GM03348 (cell line): ENCODE results near the gene AHCY.
A peak's percentile ranks its signal among the peaks of the same experiment; 100 is the strongest.
"Not testable (repeated sequence)": the region's sequence is repeated elsewhere in the genome, so short reads cannot be mapped to it uniquely, and the experiment has no call there.

Experiments used
- DNase-seq: peaks from one replicate; pipeline ENCODE4 v3.0.0; 2012; ENCODE audit warnings: low spot score

Gene AHCY

GRCh38 chr20:34322267-34323105 lies 19.3 kb upstream of the AHCY start:
- DNase-seq, result no peak

GRCh38 chr20:34320861-34321260 lies 17.7 kb upstream of the AHCY start:
- no peak for DNase-seq

GRCh38 chr20:34318609-34319443 lies 15.7 kb upstream of the AHCY start:
- no peak for DNase-seq

- peak; percentile 73 for DNase-seq
These were observed 13.2 kb upstream of the AHCY start for GRCh38 chr20:34316196-34316814.

DNA sequence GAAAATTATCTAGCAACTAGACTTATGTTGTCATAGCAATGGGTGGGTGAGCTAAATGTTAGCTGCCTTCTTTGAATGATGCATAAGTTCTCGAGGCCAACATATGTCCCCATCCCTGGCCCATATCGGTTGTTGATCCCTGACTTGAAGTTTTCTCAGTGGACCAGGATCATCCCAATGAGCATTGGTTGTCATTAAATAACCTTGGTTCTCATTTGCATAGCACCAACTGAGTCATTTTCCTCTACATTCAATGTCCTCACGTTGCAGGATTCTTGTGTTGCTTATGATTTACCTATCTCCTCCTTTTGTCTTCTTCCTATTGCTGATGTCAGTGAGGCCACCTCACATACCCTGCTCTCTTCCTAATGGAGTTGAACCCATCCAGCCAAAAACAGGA lies 12.1 kb upstream of the AHCY start:
- no peak for DNase-seq

DNA sequence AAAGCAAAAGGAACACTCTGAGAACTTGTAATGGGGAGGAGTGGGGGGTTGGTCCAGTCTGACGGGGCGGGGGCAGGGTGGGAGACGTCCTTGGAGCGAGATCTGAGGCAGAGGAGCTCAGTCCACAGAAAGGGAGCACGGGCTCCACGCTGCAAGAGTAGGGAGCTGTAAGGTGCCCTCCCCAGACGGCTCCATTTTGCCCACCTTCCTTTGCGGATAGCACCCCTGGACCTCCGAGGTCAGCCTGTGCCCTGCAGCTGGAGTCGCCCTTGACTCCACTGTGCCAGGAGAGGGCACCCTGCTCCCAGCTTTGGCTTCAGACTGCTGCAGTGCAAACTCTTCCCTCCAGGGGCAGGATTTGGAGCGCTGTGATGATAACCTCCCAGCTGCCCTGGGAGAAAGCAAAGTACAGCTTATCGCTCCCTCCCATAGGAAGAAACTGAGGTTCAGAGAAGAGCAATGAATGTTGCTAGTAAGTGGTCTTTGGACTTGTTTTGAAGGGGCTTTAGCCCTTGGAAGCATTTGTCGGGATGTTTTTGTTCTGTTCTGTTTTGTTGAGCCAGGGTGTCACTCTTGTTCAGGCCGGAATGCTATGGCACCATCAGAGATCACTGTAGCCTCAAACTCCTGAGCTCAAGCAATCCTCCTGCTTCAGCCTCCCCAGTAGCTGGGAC lies 9.5 kb upstream of the AHCY start:
- DNase-seq, result peak; percentile 90

- DNase-seq, result no peak
These were observed 8.9 kb upstream of the AHCY start for GRCh38 chr20:34312024-34312460.

GRCh38 chr20:34311118-34312023 lies 8.2 kb upstream of the AHCY start:
- peak; percentile 40 for DNase-seq

- no peak for DNase-seq
These were observed 7.4 kb upstream of the AHCY start for GRCh38 chr20:34310481-34311117.

- no peak for DNase-seq
These were observed 6.5 kb upstream of the AHCY start for GRCh38 chr20:34309691-34310090.

GRCh38 chr20:34305333-34306230 lies 2.4 kb upstream of the AHCY start:
- DNase-seq, result no peak

DNA sequence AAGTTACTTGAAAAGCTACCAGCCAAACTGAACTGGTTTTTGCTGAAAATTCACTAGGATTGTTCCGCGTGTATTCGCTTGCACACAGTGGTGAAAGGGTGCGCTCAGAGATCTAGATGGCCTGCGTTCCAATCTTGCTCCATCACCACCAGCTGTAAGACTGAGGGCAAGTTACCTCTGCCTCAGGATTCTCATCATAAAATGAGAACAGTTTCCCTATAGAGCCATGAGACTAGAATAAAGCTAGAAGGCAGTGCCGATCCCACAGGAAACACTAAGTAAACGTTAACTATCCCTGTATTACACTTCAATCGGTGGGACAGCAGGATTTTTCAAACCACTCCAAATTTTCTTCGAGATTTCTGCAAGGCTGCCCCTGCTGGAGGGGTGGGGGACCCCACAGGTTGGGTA lies 838 bp downstream of the AHCY start:
- peak; percentile 59 for DNase-seq

DNA sequence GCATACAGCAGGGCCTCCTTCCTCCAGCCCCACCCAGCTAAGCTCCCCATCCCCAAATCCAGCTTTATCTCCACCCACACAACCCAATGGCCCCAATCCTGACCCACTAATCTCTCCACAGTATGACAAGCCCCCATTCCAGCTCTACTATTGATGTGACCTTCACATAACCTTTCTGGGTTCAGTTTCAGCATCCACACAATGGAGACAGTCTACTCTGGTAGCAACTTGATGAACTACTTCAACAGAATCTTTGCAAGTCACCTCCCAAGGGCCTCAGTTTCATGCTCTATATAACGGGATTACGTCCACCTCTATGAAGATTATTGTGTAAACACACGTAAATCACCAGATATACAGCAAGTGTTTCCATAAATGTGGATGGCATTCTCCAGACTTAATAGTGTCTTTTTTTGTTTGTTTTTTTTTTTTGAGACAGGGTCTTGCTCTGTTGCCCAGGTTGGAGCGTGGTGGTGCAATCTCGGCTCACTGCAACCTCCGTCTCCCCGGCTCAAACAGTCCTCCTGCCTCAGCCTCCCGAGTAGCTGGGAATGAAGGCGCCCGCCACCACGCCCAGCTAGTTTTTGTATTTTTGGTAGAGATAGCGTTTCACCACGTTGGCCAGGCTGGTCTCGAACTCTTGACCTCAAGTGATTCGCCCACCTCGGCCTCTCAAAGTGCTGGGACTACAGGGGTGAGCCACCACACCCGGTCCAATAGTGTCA lies 1.4 kb downstream of the AHCY start:
- no peak for DNase-seq

- peak; percentile 20 for DNase-seq
These were observed 2.2 kb downstream of the AHCY start for GRCh38 chr20:34300809-34301586.

- no peak for DNase-seq
These were observed 2.8 kb downstream of the AHCY start for GRCh38 chr20:34300256-34300806.

- DNase-seq, result no peak
These were observed 3.4 kb downstream of the AHCY start for GRCh38 chr20:34299556-34300255.

DNA sequence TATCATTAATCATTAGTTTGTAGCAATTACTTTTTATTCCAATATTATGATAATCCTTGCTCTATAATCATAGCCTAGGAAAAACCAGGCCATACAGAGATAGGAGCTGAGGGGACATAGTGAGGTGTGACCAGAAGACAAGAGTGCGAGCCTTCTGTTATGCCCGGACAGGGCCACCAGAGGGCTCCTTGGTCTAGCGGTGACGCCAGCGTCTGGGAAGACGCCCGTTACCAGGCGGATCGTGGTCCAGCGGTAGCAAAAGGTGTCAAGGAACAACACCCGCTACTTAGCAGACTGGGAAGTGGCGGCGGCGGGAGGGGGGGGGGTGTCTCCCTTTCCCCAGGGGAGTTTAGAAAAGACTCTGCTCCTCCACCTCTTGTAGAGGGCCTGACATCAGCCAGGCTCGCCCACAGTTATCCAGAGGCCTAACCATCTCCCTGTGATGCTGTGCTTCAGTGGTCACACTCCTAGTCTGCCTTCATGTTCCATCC lies 4.8 kb downstream of the AHCY start:
- DNase-seq, result not testable (repeated sequence)
